Esophagus squamous epithelium (tissue), 4 donors: ENCODE results near the gene CAMKMT.

Source experiments
- CTCF ChIP-seq, 6 experiments: fragments of 450-650 bp in 4 of 6; fragments of 200-600 bp in 2 of 6; sonication (generic) in 2 of 6; IDR thresholded peaks; one replicate each; pipeline ENCODE4 v1.5.1; 2016 to 2019; ENCODE audit warnings: antibody characterized with exemption in 6 of 6, mild to moderate bottlenecking in 4 of 6, moderate library complexity in 4 of 6
- POLR2A ChIP-seq, 4 donors: fragments of 450-650 bp; IDR thresholded peaks; one replicate each; pipeline ENCODE4 v1.6.1; 2017; ENCODE audit warnings: antibody characterized with exemption in 4 of 4, mild to moderate bottlenecking in 4 of 4, moderate library complexity in 3 of 4

- TF ChIP-seq CTCF (IDR thresholded peaks at IDR 0.05) (no peak), POLR2A (IDR thresholded peaks at IDR 0.05) (no peak)
Measured at GRCh38 chr2:44498551-44498950, 136.8 kb downstream of the CAMKMT start.
